CD14-positive monocyte (primary cell): ENCODE measurements around the gene NOP53. TPM values are rescaled to one million over a fixed set of nuclear protein-coding genes. Genes with fewer than 3 reads are reported as not detected.
A peak's percentile ranks its signal among the peaks of the same experiment; 100 is the strongest.

Experiments used
- DNase-seq, 3 donors: peaks; one replicate each; pipeline ENCODE4 v3.0.0-alpha.2; 2011 to 2022
- H2AFZ ChIP-seq: 2 replicates; pipeline ENCODE4 v1.6.0; 2012; ENCODE audit warnings: mild to moderate bottlenecking, low read depth, low read length, inconsistent platforms; ENCODE audit not compliant: insufficient read depth, poor library complexity, severe bottlenecking
- H3K27ac ChIP-seq, 2 donors: 1 replicate in 1 of 2; 2 replicates in 1 of 2; pipeline ENCODE4 v1.5.1; 2012 to 2013; ENCODE audit warnings: low read length in 2 of 2, control low read depth in 1 of 2, inconsistent platforms in 1 of 2, low read depth in 1 of 2, mild to moderate bottlenecking in 1 of 2
- H3K27me3 ChIP-seq, 2 donors: one replicate each; pipeline versions ENCODE4 v1.6.0 to v1.6.1; 2011 to 2013; ENCODE audit warnings: low read length in 2 of 2; ENCODE audit not compliant: control insufficient read depth in 2 of 2, insufficient read depth in 2 of 2
- H3K36me3 ChIP-seq, 2 donors: replicated peaks in 1 of 2; 1 replicate in 1 of 2; 2 replicates in 1 of 2; pipeline versions ENCODE4 v1.5.1 to v1.6.1; 2012 to 2013; ENCODE audit warnings: low read length in 2 of 2, control low read depth in 1 of 2, inconsistent platforms in 1 of 2, mild to moderate bottlenecking in 1 of 2; ENCODE audit not compliant: insufficient read depth in 2 of 2, control insufficient read depth in 1 of 2
- H3K4me1 ChIP-seq, 2 donors: 1 replicate in 1 of 2; 2 replicates in 1 of 2; pipeline versions ENCODE4 v1.5.1 to v1.6.1; 2012 to 2013; ENCODE audit warnings: low read length in 2 of 2, control low read depth in 1 of 2, inconsistent platforms in 1 of 2, mild to moderate bottlenecking in 1 of 2, moderate library complexity in 1 of 2; ENCODE audit not compliant: insufficient read depth in 2 of 2, control insufficient read depth in 1 of 2
- H3K4me2 ChIP-seq: replicated peaks from 2 replicates; pipeline ENCODE3; 2012; ENCODE audit warnings: low read length, moderate library complexity, mild to moderate bottlenecking; ENCODE audit not compliant: poor library complexity, severe bottlenecking; ENCODE audit errors: extremely low read depth
- H3K4me3 ChIP-seq, 3 experiments: fragments of 200-600 bp in 1 of 3; sonication (generic) in 1 of 3; replicated peaks in 1 of 3; 1 replicate in 2 of 3; 2 replicates in 1 of 3; pipeline ENCODE4 v1.5.1; 2011 to 2013; ENCODE audit warnings: low read length in 3 of 3, mild to moderate bottlenecking in 3 of 3, control low read depth in 2 of 3, low read depth in 2 of 3, inconsistent platforms in 1 of 3, moderate library complexity in 1 of 3
- H3K79me2 ChIP-seq: 2 replicates; pipeline ENCODE4 v1.6.0; 2012; ENCODE audit warnings: mild to moderate bottlenecking, control low read depth, inconsistent platforms, low read length, moderate library complexity; ENCODE audit not compliant: insufficient read depth
- H3K9ac ChIP-seq: 2 replicates; pipeline ENCODE4 v1.6.0; 2017; ENCODE audit warnings: low read length, mild to moderate bottlenecking; ENCODE audit not compliant: insufficient read depth, poor library complexity, severe bottlenecking
- H3K9me3 ChIP-seq, 2 donors: replicated peaks in 1 of 2; 1 replicate in 1 of 2; 2 replicates in 1 of 2; pipeline versions ENCODE4 v1.5.1 to v1.6.1; 2012 to 2013; ENCODE audit warnings: low read length in 2 of 2, control low read depth in 1 of 2; ENCODE audit not compliant: control insufficient read depth in 1 of 2, insufficient read depth in 1 of 2
- H4K20me1 ChIP-seq: 2 replicates; pipeline ENCODE4 v1.6.0; 2012; ENCODE audit warnings: mild to moderate bottlenecking, low read length, control low read depth, moderate library complexity; ENCODE audit not compliant: insufficient read depth
- H3K27ac Mint-ChIP-seq, 7 donors: one replicate each; pipeline ENCODE4 v1.8.0; 2020; ENCODE audit warnings: mild to moderate bottlenecking in 7 of 7, mixed read lengths in 7 of 7, moderate library complexity in 6 of 7, inconsistent platforms in 2 of 7
- H3K27me3 Mint-ChIP-seq, 3 donors: one replicate each; pipeline ENCODE4 v1.8.0; 2021 to 2022; ENCODE audit warnings: low read depth in 3 of 3, mild to moderate bottlenecking in 3 of 3, mixed read lengths in 3 of 3, moderate library complexity in 3 of 3, inconsistent platforms in 1 of 3
- H3K36me3 Mint-ChIP-seq, 2 donors: one replicate each; pipeline ENCODE4 v1.8.0; 2020; ENCODE audit warnings: mixed read lengths in 2 of 2, inconsistent platforms in 1 of 2, mild to moderate bottlenecking in 1 of 2
- H3K4me1 Mint-ChIP-seq: one replicate; pipeline ENCODE4 v1.8.0; 2020; ENCODE audit warnings: mild to moderate bottlenecking, mixed read lengths
- H3K4me3 Mint-ChIP-seq, 2 donors: one replicate each; pipeline ENCODE4 v1.8.0; 2020; ENCODE audit warnings: mild to moderate bottlenecking in 2 of 2, mixed read lengths in 2 of 2, moderate library complexity in 1 of 2
- H3K9me3 Mint-ChIP-seq, 7 donors: one replicate each; pipeline ENCODE4 v1.8.0; 2020 to 2022; ENCODE audit warnings: mixed read lengths in 7 of 7, mild to moderate bottlenecking in 6 of 7, moderate library complexity in 6 of 7, inconsistent platforms in 2 of 7
- WGBS: methylation state at CpG from one replicate; pipeline ENCODE4 v1.1.5; 2013; ENCODE audit warnings: missing lambda C conversion rate; ENCODE audit not compliant: insufficient coverage; 5-methylcytosine and 5-hydroxymethylcytosine counted together
- intact Hi-C, 2 donors: fragments of 100-400 bp; cut with micrococcal nuclease; formaldehyde crosslinking; loops; one replicate each; pipeline versions ENCODE4 v1.15.0 to v1.15.1; 2023
- polyA plus RNA-seq, 3 donors: library from polyadenylated mRNA; depleted of rRNA in 1 of 3; unstranded in 2 of 3; stranded (reverse) in 1 of 3; fragments of 300-500 nt in 2 of 3; fragments of >200 nt in 1 of 3; fragmentation: Illumina TruSeq in 2 of 3; gene quantifications; 1 replicate in 2 of 3; 2 replicates in 1 of 3; pipeline ENCODE4 v1.2.3, GENCODE V29; 2012 to 2021
- TF ChIP-seq, protein P1 (sequence below): fragments of 200-600 bp; IDR thresholded peaks from one replicate; pipeline ENCODE4 v1.8.0; 2022; ENCODE audit warnings: antibody characterized with exemption, mild to moderate bottlenecking

The NOP53 gene
- polyA plus RNA-seq, 3 donors: 47.5 to 193 (median 70.4) TPM

- no peak overlapping the region for H3K27ac ChIP-seq
- H3K4me1 ChIP-seq: peaks cover 0 to 3% of the 10 kb centered on the region in 2 donors
- peaks cover 22% of the 10 kb centered on the region for H4K20me1 ChIP-seq
- H3K4me2 ChIP-seq: no peak overlapping the region
- H3K9ac ChIP-seq: no peak overlapping the region
- H3K4me3 Mint-ChIP-seq: no peak overlapping the region
- no peak for DNase-seq
- H3K9me3 ChIP-seq: no peaks in the 10 kb centered on the region
- peaks cover 31 to 47% of the 10 kb centered on the region in 2 donors for H3K36me3 Mint-ChIP-seq
- H3K27me3 ChIP-seq: peaks cover 0 to 2% of the 10 kb centered on the region in 2 donors
- H3K36me3 ChIP-seq: peaks cover 30 to 55% of the 10 kb centered on the region in 2 donors
- H3K27me3 Mint-ChIP-seq: peaks cover 2 to 8% (median 4%) of the 10 kb centered on the region in 3 donors
- no peak overlapping the region for H2AFZ ChIP-seq
- intact Hi-C loops: loop anchor here in 1 of 2 donors (10.0 kb wide), 1 partner anchor 428 kb away; the partner anchor contains the start of gene INAFM1
- TF ChIP-seq, protein P1, sequence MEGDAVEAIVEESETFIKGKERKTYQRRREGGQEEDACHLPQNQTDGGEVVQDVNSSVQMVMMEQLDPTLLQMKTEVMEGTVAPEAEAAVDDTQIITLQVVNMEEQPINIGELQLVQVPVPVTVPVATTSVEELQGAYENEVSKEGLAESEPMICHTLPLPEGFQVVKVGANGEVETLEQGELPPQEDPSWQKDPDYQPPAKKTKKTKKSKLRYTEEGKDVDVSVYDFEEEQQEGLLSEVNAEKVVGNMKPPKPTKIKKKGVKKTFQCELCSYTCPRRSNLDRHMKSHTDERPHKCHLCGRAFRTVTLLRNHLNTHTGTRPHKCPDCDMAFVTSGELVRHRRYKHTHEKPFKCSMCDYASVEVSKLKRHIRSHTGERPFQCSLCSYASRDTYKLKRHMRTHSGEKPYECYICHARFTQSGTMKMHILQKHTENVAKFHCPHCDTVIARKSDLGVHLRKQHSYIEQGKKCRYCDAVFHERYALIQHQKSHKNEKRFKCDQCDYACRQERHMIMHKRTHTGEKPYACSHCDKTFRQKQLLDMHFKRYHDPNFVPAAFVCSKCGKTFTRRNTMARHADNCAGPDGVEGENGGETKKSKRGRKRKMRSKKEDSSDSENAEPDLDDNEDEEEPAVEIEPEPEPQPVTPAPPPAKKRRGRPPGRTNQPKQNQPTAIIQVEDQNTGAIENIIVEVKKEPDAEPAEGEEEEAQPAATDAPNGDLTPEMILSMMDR: no peak
- H3K27ac Mint-ChIP-seq: peak overlapping the region in 1 of 7 donors; percentile 31
- 0% methylated on average over 6 of the region's 18 CpGs for WGBS
- H3K79me2 ChIP-seq: no peaks in the 10 kb centered on the region
- H3K4me3 ChIP-seq: no peak overlapping the region
- peaks cover 9% of the 10 kb centered on the region for H3K4me1 Mint-ChIP-seq
- peaks cover 0 to 6% (median 0%) of the 10 kb centered on the region in 7 donors for H3K9me3 Mint-ChIP-seq
These were observed 42.7 kb upstream of the NOP53 start for GRCh38 chr19:47702671-47703070.

GRCh38 chr19:47703301-47703700 is 42.0 kb upstream of the NOP53 start:
- peaks cover 29 to 53% of the 10 kb centered on the region in 2 donors for H3K36me3 ChIP-seq
- Mint-ChIP-seq H3K4me3 (no peak overlapping the region), H3K27ac (peak overlapping the region in 1 of 7 donors; percentile 26), H3K36me3 (peaks cover 31 to 45% of the 10 kb centered on the region in 2 donors), H3K4me1 (peaks cover 6% of the 10 kb centered on the region), H3K9me3 (peaks cover 0 to 5% (median 0%) of the 10 kb centered on the region in 7 donors), H3K27me3 (peaks cover 2 to 8% (median 5%) of the 10 kb centered on the region in 3 donors)
- no peak overlapping the region for H3K27ac ChIP-seq
- H3K9ac ChIP-seq: no peak overlapping the region
- H3K4me1 ChIP-seq: no peaks in the 10 kb centered on the region
- TF ChIP-seq, protein P1: no peak
- H3K4me3 ChIP-seq: no peak overlapping the region
- H2AFZ ChIP-seq: no peak overlapping the region
- WGBS: 92% methylated on average over 4 of the region's 5 CpGs
- intact Hi-C loops: loop anchor here in 1 of 2 donors (10.0 kb wide), 1 partner anchor 428 kb away; the partner anchor contains the start of gene INAFM1
- H3K79me2 ChIP-seq: no peaks in the 10 kb centered on the region
- H3K9me3 ChIP-seq: no peaks in the 10 kb centered on the region
- no peak for DNase-seq
- H3K4me2 ChIP-seq: no peak overlapping the region
- peaks cover 16% of the 10 kb centered on the region for H4K20me1 ChIP-seq
- peaks cover 0 to 2% of the 10 kb centered on the region in 2 donors for H3K27me3 ChIP-seq
